Endothelial cell of umbilical vein (primary cell): ENCODE measurements around the gene TMEM135. TPM values are rescaled to one million over a fixed set of nuclear protein-coding genes. Genes with fewer than 3 reads are reported as not detected.

Experiments
- BruUV-seq: library from RNA; stranded (reverse); fragments of 400-500 nt; replicated peaks from 2 replicates; lab custom pipeline; 2021; lab: Mats Ljungman, UMichigan
- CTCF ChIA-PET: fragments of 300-600, 350-600 bp; sonication (Branson Sonifier 250); formaldehyde crosslinking; loops from one replicate; lab custom pipeline; 2021; ENCODE audit warnings: antibody characterized with exemption, inconsistent platforms; lab: Charles Lee
- POLR2A ChIA-PET: fragments of 300-600, 350-600 bp; sonication (Branson Sonifier 250); formaldehyde crosslinking; loops from one replicate; lab custom pipeline; 2021; ENCODE audit warnings: antibody characterized with exemption, inconsistent platforms; lab: Charles Lee
- DNase-seq: peaks from one replicate; pipeline ENCODE4 v3.0.0-alpha.2; 2011; ENCODE audit warnings: low read depth, low spot score
- FAIRE-seq: peaks from 2 replicates; lab custom pipeline; 2011; peaks lifted over from hg19 to GRCh38; lab: Jason Lieb, UNC
- H2AFZ ChIP-seq: 2 replicates; pipeline ENCODE4 v1.6.0; 2012; ENCODE audit warnings: low read depth, low read length, control low read depth, inconsistent platforms
- H3K27ac ChIP-seq: 2 replicates; pipeline ENCODE4 v1.5.1; 2011; ENCODE audit warnings: low read depth, mild to moderate bottlenecking, control low read depth, low read length, moderate library complexity; ENCODE audit not compliant: insufficient read depth
- H3K27me3 ChIP-seq, 2 experiments: 2 replicates each; pipeline versions ENCODE4 v1.6.0 to v1.6.1; 2011; ENCODE audit warnings: low read length in 2 of 2, mixed read lengths in 1 of 2; ENCODE audit not compliant: control insufficient read depth in 2 of 2, insufficient read depth in 2 of 2
- H3K36me3 ChIP-seq, 2 experiments: 2 replicates in 1 of 2; 3 replicates in 1 of 2; pipeline ENCODE4 v1.5.1; 2011; ENCODE audit warnings: low read length in 2 of 2, mild to moderate bottlenecking in 1 of 2, moderate library complexity in 1 of 2; ENCODE audit not compliant: control insufficient read depth in 2 of 2, insufficient read depth in 2 of 2; ENCODE audit errors: extremely low read depth in 1 of 2
- H3K4me1 ChIP-seq: 3 replicates; pipeline ENCODE4 v1.5.1; 2011; ENCODE audit warnings: mild to moderate bottlenecking, low read length; ENCODE audit not compliant: control insufficient read depth, insufficient read depth; ENCODE audit errors: extremely low read depth
- H3K4me2 ChIP-seq: 2 replicates; pipeline ENCODE4 v1.6.1; 2011; ENCODE audit warnings: low read length, control low read depth, mixed read lengths; ENCODE audit not compliant: insufficient read depth
- H3K4me3 ChIP-seq, 3 experiments: fragments of 200-600 bp in 1 of 3; sonication (generic), shearing (Covaris generic) in 1 of 3; replicated peaks in 1 of 3; 2 replicates each; pipeline ENCODE4 v1.5.1; 2011 to 2016; ENCODE audit warnings: control low read depth in 3 of 3, low read length in 3 of 3, mild to moderate bottlenecking in 2 of 3, inconsistent platforms in 1 of 3, low read depth in 1 of 3, moderate library complexity in 1 of 3; ENCODE audit not compliant: insufficient read depth in 1 of 3
- H3K79me2 ChIP-seq: 2 replicates; pipeline ENCODE4 v1.6.0; 2012; ENCODE audit warnings: low read length, inconsistent platforms; ENCODE audit not compliant: control insufficient read depth, insufficient read depth
- H3K9ac ChIP-seq: replicated peaks from 2 replicates; pipeline ENCODE3; 2011; ENCODE audit warnings: low read length, control low read depth; ENCODE audit not compliant: insufficient read depth; ENCODE audit errors: extremely low read depth
- H3K9me1 ChIP-seq: replicated peaks from 3 replicates; pipeline ENCODE4 v1.6.0; 2011; ENCODE audit warnings: mild to moderate bottlenecking, low read length; ENCODE audit not compliant: control insufficient read depth, insufficient read depth; ENCODE audit errors: extremely low read depth
- H3K9me3 ChIP-seq: replicated peaks from 2 replicates; pipeline ENCODE4 v1.5.1; 2012; ENCODE audit warnings: low read length, inconsistent platforms; ENCODE audit not compliant: control insufficient read depth, insufficient read depth
- H4K20me1 ChIP-seq: replicated peaks from 2 replicates; pipeline ENCODE3; 2011; ENCODE audit warnings: mild to moderate bottlenecking, low read length; ENCODE audit not compliant: control insufficient read depth, insufficient read depth; ENCODE audit errors: extremely low read depth
- CTCF ChIP-seq, 2 donors: IDR thresholded peaks; 1 replicate in 1 of 2; 2 replicates in 1 of 2; pipeline ENCODE4 v1.5.1; 2011; ENCODE audit warnings: low read length in 2 of 2, mild to moderate bottlenecking in 2 of 2, moderate library complexity in 2 of 2, control low read depth in 1 of 2, inconsistent platforms in 1 of 2, low read depth in 1 of 2; ENCODE audit not compliant: insufficient read depth in 1 of 2; ENCODE audit errors: extremely low read depth in 1 of 2
- EZH2 ChIP-seq: IDR thresholded peaks from 2 replicates; pipeline ENCODE4 v1.6.1; 2012; ENCODE audit warnings: borderline replicate concordance, low read depth, mild to moderate bottlenecking, moderate library complexity, low read length, inconsistent platforms; ENCODE audit not compliant: severe bottlenecking
- FOS ChIP-seq: IDR thresholded peaks from 2 replicates; pipeline ENCODE4 v1.6.1; 2011; ENCODE audit warnings: mild to moderate bottlenecking, low read length, moderate library complexity, borderline replicate concordance; ENCODE audit not compliant: insufficient read depth
- GATA2 ChIP-seq: IDR thresholded peaks from 2 replicates; pipeline ENCODE4 v1.7.0; 2011; ENCODE audit warnings: low read depth, mild to moderate bottlenecking, moderate library complexity, mixed read lengths, low read length; ENCODE audit not compliant: insufficient read length, insufficient read depth
- JUN ChIP-seq: IDR thresholded peaks from 2 replicates; pipeline ENCODE4 v1.6.1; 2011; ENCODE audit warnings: borderline replicate concordance, low read depth; ENCODE audit not compliant: insufficient read length, insufficient read depth
- MAX ChIP-seq: IDR thresholded peaks from 2 replicates; pipeline ENCODE4 v1.6.1; 2011; ENCODE audit not compliant: insufficient read depth, insufficient read length
- MYC ChIP-seq: IDR thresholded peaks from one replicate; pipeline ENCODE4 v1.6.1; 2011; ENCODE audit warnings: mild to moderate bottlenecking, low read depth, low read length
- POLR2A ChIP-seq: IDR thresholded peaks from 2 replicates; pipeline ENCODE4 v1.6.1; 2012; ENCODE audit warnings: low read depth, mild to moderate bottlenecking, control low read depth, low read length
- POLR2AphosphoS5 ChIP-seq: IDR thresholded peaks from 2 replicates; pipeline ENCODE4 v1.6.1; 2012; ENCODE audit warnings: low read depth, mild to moderate bottlenecking, control low read depth, low read length, moderate library complexity; ENCODE audit not compliant: insufficient read depth
- dilution Hi-C: fragments of 300-500 bp; cut with MboI; formaldehyde crosslinking; loops from one replicate; pipeline ENCODE4 v1.15.0; 2019; ENCODE audit warnings: low sequenced_read_pairs; ENCODE audit not compliant: extremely low pct_ligation_motif_present
- intact Hi-C: fragments of 100-400 bp; cut with micrococcal nuclease; formaldehyde crosslinking; loops from one replicate; pipeline ENCODE4 v1.10.0; 2022
- polyA plus RNA-seq, 4 experiments: library from polyadenylated mRNA; depleted of rRNA in 3 of 4; stranded (reverse) in 3 of 4; unstranded in 1 of 4; fragments of >200 nt; gene quantifications; 2 replicates each; pipeline versions ENCODE4 v1.2.1 to v1.2.3, GENCODE V29; 2011 to 2012; ENCODE audit warnings: missing spikeins in 1 of 4
- total RNA-seq: library from RNA; stranded (reverse); gene quantifications from 2 replicates; pipeline ENCODE4 v1.2.3, GENCODE V29; 2021

The TMEM135 gene
- total and polyA plus RNA-seq, 2 donors (not counting 3 experiments of a cell fraction or from before 2014, with no cell fraction given): 12.3 to 33.2 TPM

GRCh38 chr11:87259736-87260135 lies 222.0 kb downstream of the TMEM135 start:
- peaks cover 29% of the 10 kb centered on the region for H3K4me1 ChIP-seq
- ChIA-PET POLR2A (no interaction called here), CTCF (interaction anchor here (1.2 to 2.4 kb wide), 5 partner anchors 21 to 389 kb away, joined by 3 to 6 read pairs (median 3); no protein-coding TSS in a partner anchor)

More at GRCh38 chr11:87259736-87260135, 222.0 kb downstream of the TMEM135 start:
- FAIRE-seq (no peak), DNase-seq (no peak)
- Histone ChIP-seq H3K9me3 (no peaks in the 10 kb centered on the region), H3K9ac (no peak overlapping the region), H3K4me3 (no peak overlapping the region), H3K36me3 (no peaks in the 10 kb centered on the region), H4K20me1 (no peaks in the 10 kb centered on the region), H3K27me3 (no peaks in the 10 kb centered on the region), H3K27ac (no peak overlapping the region), H2AFZ (no peak overlapping the region), H3K4me2 (no peak overlapping the region), H3K9me1 (peaks cover 3% of the 10 kb centered on the region), H3K79me2 (no peaks in the 10 kb centered on the region)
- dilution Hi-C loops: no loop called here
- intact Hi-C loops: loop anchor here (5.0 kb wide), 2 partner anchors 87 to 222 kb away; partner anchors contain the start of gene TMEM135
- no peak for TF ChIP-seq FOS
- no peak for TF ChIP-seq JUN
- TF ChIP-seq GATA2: no peak
- TF ChIP-seq MYC: no peak
- TF ChIP-seq POLR2AphosphoS5: no peak
- no peak for TF ChIP-seq CTCF (IDR thresholded peaks at IDR 0.05; ENCODE audit: extremely low read depth in 1 of 2, insufficient read depth in 1 of 2, low read depth in 1 of 2, low read length in 2 of 2)
- no peak for TF ChIP-seq POLR2A
- no peak for TF ChIP-seq MAX
- no peak for TF ChIP-seq EZH2
- no TSS peak for BruUV-seq
